ENCODE data around the gene CXorf49B. TPM values are rescaled to one million over a fixed set of nuclear protein-coding genes. Genes with fewer than 3 reads are reported as not detected.
"Not testable (repeated sequence)": the region's sequence is repeated elsewhere in the genome, so short reads cannot be mapped to it uniquely, and the experiment has no call there.

CXorf49B gene
- not detected in 2 replicates for total RNA-seq (2011; cell fraction: chromatin; rRNA removed; ENCODE audit: low replicate concordance)
- total RNA-seq (2011; cell fraction: nucleolus; rRNA removed): not detected in 2 replicates
- not detected in 2 replicates for total RNA-seq (2011; cell fraction: nucleoplasm; rRNA removed)
- total RNA-seq (2014; rRNA removed) (not detected in 2 replicates), total RNA-seq (2014; rRNA removed; fragmentation: Illumina TruSeq; extraction: Trizol) (not detected in 2 replicates), total RNA-seq (2015; rRNA removed; fragmentation: Illumina TruSeq; extraction: Trizol) (not detected in 2 replicates), total RNA-seq (2021) (not detected in 2 replicates), polyA plus RNA-seq (2011; rRNA removed) (not detected in 2 replicates), polyA plus RNA-seq (2014; fragmentation: Illumina TruSeq; extraction: Trizol) (not detected in 2 replicates), polyA plus RNA-seq (2014; fragmentation: Nextera tagmentation; extraction: Ambion mirVana) (not detected), polyA plus RNA-seq (2014; rRNA removed) (not detected in 2 replicates), polyA minus RNA-seq (2011; rRNA and poly(A)+ RNA removed) (not detected in 2 replicates), Bru-seq, nascent RNA (not detected), BruChase-seq, experiment 1, labeled RNA remaining after a 2-hour chase (not detected), BruChase-seq, experiment 2, labeled RNA remaining after a 6-hour chase (not detected)
- polyA plus RNA-seq (2011; cell fraction: cytosol; rRNA removed): not detected in 2 replicates
- 0.06 TPM in 1 of 2 replicates, not detected in the other for polyA plus RNA-seq (2011; cell fraction: nucleus; rRNA removed)
- not detected in 2 replicates for polyA plus RNA-seq (2012)
- not detected in 2 replicates for polyA minus RNA-seq (2011; cell fraction: cytosol; rRNA and poly(A)+ RNA removed)
- polyA minus RNA-seq (2011; cell fraction: nucleus; rRNA and poly(A)+ RNA removed): not detected in 2 replicates
- long read RNA-seq, experiment 1: 0 reads
- long read RNA-seq, experiment 2: 0 reads
- long read RNA-seq, experiment 3: 0 reads

- ATAC-seq; H4K20me1 ChIP-seq (replicated peaks; ENCODE audit: control insufficient read depth, insufficient read depth, low read length); H2AFZ ChIP-seq (ENCODE audit: low read depth, low read length); H3K9ac ChIP-seq (ENCODE audit: insufficient read depth in 1 of 2, low read depth in 2 of 2, low read length in 2 of 2); H3K27ac ChIP-seq (ENCODE audit: extremely low read depth, low read depth, low read length); H3K36me3 ChIP-seq (ENCODE audit: control insufficient read depth, insufficient read depth, low read length); H3K9me3 ChIP-seq (replicated peaks; ENCODE audit: control insufficient read depth, insufficient read depth, low read depth, low read length); CTCF ChIA-PET (ENCODE audit: low intra/inter-chr PET ratio); H3K9me1 ChIP-seq (ENCODE audit: control insufficient read depth, insufficient read depth, low read length); intact Hi-C loops (cut with micrococcal nuclease); BruUV-seq (replicated peaks); FAIRE-seq; H3K27me3 ChIP-seq (ENCODE audit: control insufficient read depth in 2 of 2, insufficient read depth in 2 of 2, low read length in 2 of 2); POLR2A ChIA-PET; DNase-seq (ENCODE audit: extremely low read depth in 1 of 4, low spot score in 3 of 4); H3K4me3 ChIP-seq; H3K79me2 ChIP-seq (ENCODE audit: control insufficient read depth, insufficient read depth, low read length); in situ Hi-C loops (cut with MboI); H3K4me1 ChIP-seq (replicated peaks in 1 of 2; ENCODE audit: control insufficient read depth in 2 of 2, insufficient read depth in 2 of 2, low read length in 2 of 2); H3K4me2 ChIP-seq (ENCODE audit: insufficient read depth, low read length): not testable (repeated sequence)
- no CpG with 5 or more reads among the region's 34 CpGs for WGBS (ENCODE audit: insufficient coverage, low coverage, missing lambda C conversion rate)
Measured at GRCh38 chrX:71763049-71763448, at the start of gene CXorf49B. Gene CXorf49B (plus strand): TSS chrX:71763349. CDS start chrX:71763424, 75 bp downstream.

GRCh38 chrX:71714064-71714463 lies 49.1 kb upstream of the CXorf49B start:
- CTCF ChIA-PET (ENCODE audit: low intra/inter-chr PET ratio); H3K27me3 ChIP-seq (ENCODE audit: control insufficient read depth in 2 of 2, insufficient read depth in 2 of 2, low read length in 2 of 2); H3K4me2 ChIP-seq (ENCODE audit: insufficient read depth, low read length); DNase-seq (ENCODE audit: extremely low read depth in 1 of 4, low spot score in 3 of 4); H3K4me1 ChIP-seq (replicated peaks in 1 of 2; ENCODE audit: control insufficient read depth in 2 of 2, insufficient read depth in 2 of 2, low read length in 2 of 2); POLR2A ChIA-PET; intact Hi-C loops (cut with micrococcal nuclease); H3K36me3 ChIP-seq (ENCODE audit: control insufficient read depth, insufficient read depth, low read length); H3K4me3 ChIP-seq; H2AFZ ChIP-seq (ENCODE audit: low read depth, low read length); BruUV-seq (replicated peaks); H3K9me1 ChIP-seq (ENCODE audit: control insufficient read depth, insufficient read depth, low read length); H3K79me2 ChIP-seq (ENCODE audit: control insufficient read depth, insufficient read depth, low read length); in situ Hi-C loops (cut with MboI); H3K9ac ChIP-seq (ENCODE audit: insufficient read depth in 1 of 2, low read depth in 2 of 2, low read length in 2 of 2); H3K9me3 ChIP-seq (replicated peaks; ENCODE audit: control insufficient read depth, insufficient read depth, low read depth, low read length); FAIRE-seq; H3K27ac ChIP-seq (ENCODE audit: extremely low read depth, low read depth, low read length); H4K20me1 ChIP-seq (replicated peaks; ENCODE audit: control insufficient read depth, insufficient read depth, low read length); ATAC-seq: not testable (repeated sequence)
- WGBS (ENCODE audit: insufficient coverage, low coverage, missing lambda C conversion rate): no CpG with 5 or more reads among the region's 14 CpGs

GRCh38 chrX:71715551-71715950 lies 47.6 kb upstream of the CXorf49B start:
- H3K27ac ChIP-seq (ENCODE audit: extremely low read depth, low read depth, low read length); intact Hi-C loops (cut with micrococcal nuclease); H3K9ac ChIP-seq (ENCODE audit: insufficient read depth in 1 of 2, low read depth in 2 of 2, low read length in 2 of 2); H3K36me3 ChIP-seq (ENCODE audit: control insufficient read depth, insufficient read depth, low read length); CTCF ChIA-PET (ENCODE audit: low intra/inter-chr PET ratio); H3K4me3 ChIP-seq; H2AFZ ChIP-seq (ENCODE audit: low read depth, low read length); H3K4me1 ChIP-seq (replicated peaks in 1 of 2; ENCODE audit: control insufficient read depth in 2 of 2, insufficient read depth in 2 of 2, low read length in 2 of 2); DNase-seq (ENCODE audit: extremely low read depth in 1 of 4, low spot score in 3 of 4); POLR2A ChIA-PET; in situ Hi-C loops (cut with MboI); H3K9me1 ChIP-seq (ENCODE audit: control insufficient read depth, insufficient read depth, low read length); H3K9me3 ChIP-seq (replicated peaks; ENCODE audit: control insufficient read depth, insufficient read depth, low read depth, low read length); H3K27me3 ChIP-seq (ENCODE audit: control insufficient read depth in 2 of 2, insufficient read depth in 2 of 2, low read length in 2 of 2); H3K4me2 ChIP-seq (ENCODE audit: insufficient read depth, low read length); H4K20me1 ChIP-seq (replicated peaks; ENCODE audit: control insufficient read depth, insufficient read depth, low read length); H3K79me2 ChIP-seq (ENCODE audit: control insufficient read depth, insufficient read depth, low read length); BruUV-seq (replicated peaks): not testable (repeated sequence)
- FAIRE-seq (peak; percentile 86), ATAC-seq (peak; percentile 83)
- no CpG with 5 or more reads among the region's 8 CpGs for whole genome bisulfite sequencing (ENCODE audit: insufficient coverage, low coverage, missing lambda C conversion rate)
